NT2/D1 (cell line): Measurements from ENCODE around the gene ASB5.

ENCODE experiments used
- SUZ12 ChIP-seq: IDR thresholded peaks from 2 replicates; pipeline ENCODE4 v1.6.1; 2011; ENCODE audit not compliant: insufficient read length, insufficient read depth; ENCODE audit errors: extremely low read depth
- YY1 ChIP-seq: IDR thresholded peaks from 2 replicates; pipeline ENCODE4 v1.6.1; 2011; ENCODE audit not compliant: insufficient read length, insufficient read depth
- ZNF274 ChIP-seq: IDR thresholded peaks from 2 replicates; pipeline ENCODE4 v1.6.1; 2011; ENCODE audit warnings: mild to moderate bottlenecking, low read depth, low read length

GRCh38 chr4:176300036-176300435 lies 31.0 kb upstream of the ASB5 start:
- TF ChIP-seq YY1: no peak
- no peak for TF ChIP-seq ZNF274
- no peak for TF ChIP-seq SUZ12
